K562 (cell line): ENCODE measurements around the gene TTLL9. TPM values are rescaled to one million over a fixed set of nuclear protein-coding genes. Genes with fewer than 3 reads are reported as not detected.

Experiments used
- ATAC-seq: fragments of 200-7000 bp; cut with Tn5 transposase; 3 replicates; pipeline ENCODE4 v1.9.1; 2020; ENCODE audit warnings: moderate library complexity
- BruUV-seq: library from RNA; stranded (reverse); fragments of 400-500 nt; replicated peaks from 2 replicates; lab custom pipeline; 2021; lab: Mats Ljungman, UMichigan
- CTCF ChIA-PET: fragments of 300-600 bp; formaldehyde crosslinking; extraction: SDS; loops from one replicate; lab custom pipeline; 2021; ENCODE audit warnings: low intra/inter-chr PET ratio; lab: Yijun Ruan, JAX
- POLR2A ChIA-PET: fragments of 300-600, 350-650 bp; sonication (Branson Sonifier 250); formaldehyde crosslinking; extraction: SDS; loops from one replicate; lab custom pipeline; 2021; ENCODE audit warnings: antibody characterized with exemption, inconsistent platforms; lab: Yijun Ruan, JAX
- DNase-seq, 4 experiments: peaks; one replicate each; pipeline versions ENCODE4 v3.0.0 to v3.0.0-alpha.2; 2011 to 2018; ENCODE audit warnings: low spot score in 3 of 4, mixed read lengths in 3 of 4; ENCODE audit errors: extremely low read depth in 1 of 4
- FAIRE-seq: peaks from 2 replicates; lab custom pipeline; 2011; peaks lifted over from hg19 to GRCh38; lab: Jason Lieb, UNC
- H2AFZ ChIP-seq: 2 replicates; pipeline ENCODE4 v1.6.0; 2011; ENCODE audit warnings: low read depth, low read length, control low read depth, inconsistent platforms
- H3K27ac ChIP-seq: fragments of 200-600 bp; 3 replicates; pipeline ENCODE4 v1.8.0; 2011; ENCODE audit warnings: low read depth, mild to moderate bottlenecking, control low read depth, inconsistent platforms, low read length, moderate library complexity, mixed read lengths; ENCODE audit errors: extremely low read depth
- H3K27me3 ChIP-seq, 2 experiments: fragments of 300-600 bp in 1 of 2; 2 replicates in 1 of 2; 3 replicates in 1 of 2; pipeline versions ENCODE4 v1.6.0 to v1.8.0; 2011; ENCODE audit warnings: inconsistent platforms in 2 of 2, low read length in 2 of 2, mild to moderate bottlenecking in 1 of 2, mixed read lengths in 1 of 2, moderate library complexity in 1 of 2; ENCODE audit not compliant: control insufficient read depth in 2 of 2, insufficient read depth in 2 of 2
- H3K36me3 ChIP-seq: fragments of 300-600 bp; 3 replicates; pipeline ENCODE4 v1.8.0; 2011; ENCODE audit warnings: mild to moderate bottlenecking, low read length, inconsistent platforms; ENCODE audit not compliant: control insufficient read depth, insufficient read depth
- H3K4me1 ChIP-seq, 2 experiments: fragments of 200-600 bp in 1 of 2; replicated peaks in 1 of 2; 2 replicates in 1 of 2; 3 replicates in 1 of 2; pipeline versions ENCODE4 v1.5.1 to v1.8.0; 2011; ENCODE audit warnings: inconsistent platforms in 2 of 2, low read length in 2 of 2, mild to moderate bottlenecking in 1 of 2, mixed read lengths in 1 of 2, moderate library complexity in 1 of 2; ENCODE audit not compliant: control insufficient read depth in 2 of 2, insufficient read depth in 2 of 2
- H3K4me2 ChIP-seq: 2 replicates; pipeline ENCODE4 v1.6.1; 2011; ENCODE audit warnings: low read length, control low read depth, inconsistent platforms, mixed read lengths; ENCODE audit not compliant: insufficient read depth
- H3K4me3 ChIP-seq: fragments of 200-600 bp; sonication (generic), shearing (Covaris generic); 2 replicates; pipeline ENCODE4 v1.5.1; 2016; ENCODE audit warnings: control low read depth, inconsistent platforms
- H3K79me2 ChIP-seq: fragments of 200-600 bp; 3 replicates; pipeline ENCODE4 v1.8.0; 2011; ENCODE audit warnings: low read length, inconsistent platforms; ENCODE audit not compliant: control insufficient read depth, insufficient read depth
- H3K9ac ChIP-seq, 2 experiments: 2 replicates each; pipeline versions ENCODE4 v1.6.0 to v1.6.1; 2011; ENCODE audit warnings: low read depth in 2 of 2, low read length in 2 of 2, control low read depth in 1 of 2, inconsistent platforms in 1 of 2, mild to moderate bottlenecking in 1 of 2, mixed read lengths in 1 of 2; ENCODE audit not compliant: insufficient read depth in 1 of 2
- H3K9me1 ChIP-seq: one replicate; pipeline ENCODE4 v1.6.0; 2011; ENCODE audit warnings: inconsistent platforms, mild to moderate bottlenecking, low read length, moderate library complexity; ENCODE audit not compliant: control insufficient read depth, insufficient read depth
- H3K9me3 ChIP-seq: replicated peaks from 2 replicates; pipeline ENCODE4 v1.5.1; 2011; ENCODE audit warnings: low read depth, low read length, inconsistent platforms; ENCODE audit not compliant: control insufficient read depth, insufficient read depth
- H4K20me1 ChIP-seq: replicated peaks from 2 replicates; pipeline ENCODE4 v1.6.1; 2011; ENCODE audit warnings: low read length, inconsistent platforms, mixed read lengths; ENCODE audit not compliant: control insufficient read depth, insufficient read depth
- ASH1L ChIP-seq: fragments of 450-650 bp; IDR thresholded peaks from 2 replicates; pipeline ENCODE4 v1.6.1; 2018; ENCODE audit warnings: borderline replicate concordance, mild to moderate bottlenecking, low read depth; ENCODE audit not compliant: partially characterized antibody
- CBX8 ChIP-seq: fragments of 200-600 bp; sonication (generic); IDR thresholded peaks from 2 replicates; pipeline ENCODE4 v1.6.1; 2012; ENCODE audit warnings: borderline replicate concordance, mixed run types, low read depth, mild to moderate bottlenecking, moderate library complexity, mixed read lengths, low read length, control low read depth, inconsistent platforms; ENCODE audit not compliant: poor library complexity, severe bottlenecking; ENCODE audit errors: extremely low read depth
- GABPB2 ChIP-seq: fragments of 250-450 bp; sonication (Bioruptor Pico); conservative IDR thresholded peaks from 2 replicates; pipeline ENCODE4 v1.5.1; 2021; ENCODE audit warnings: mild to moderate bottlenecking
- ZNF76 ChIP-seq: fragments of 250-450 bp; sonication (Bioruptor Pico); IDR thresholded peaks from 2 replicates; pipeline ENCODE4 v1.4.0; 2020; ENCODE audit warnings: mild to moderate bottlenecking, moderate library complexity, borderline replicate concordance
- WGBS: fragments of 100-300 bp; shearing (Covaris generic); methylation state at CpG from one replicate; pipeline ENCODE4 v1.1.6; 2016; ENCODE audit warnings: low coverage, mixed read lengths; ENCODE audit not compliant: insufficient coverage; ENCODE audit errors: missing lambda C conversion rate; 5-methylcytosine and 5-hydroxymethylcytosine counted together
- in situ Hi-C: fragments of 300-500 bp; cut with MboI; formaldehyde crosslinking; loops from 4 replicates; pipeline ENCODE4 v1.15.0; 2018; ENCODE audit warnings: inconsistent platforms, mixed read lengths
- intact Hi-C: fragments of 100-400 bp; cut with micrococcal nuclease; formaldehyde crosslinking; loops from 2 replicates; pipeline ENCODE4 v1.14.2; 2022
- polyA plus RNA-seq, 8 experiments: library from polyadenylated mRNA; depleted of rRNA in 4 of 8; stranded (reverse) in 5 of 8; unstranded in 3 of 8; fragments of >200 nt; fragmentation: Nextera tagmentation in 2 of 8; fragmentation: Illumina TruSeq in 1 of 8; extraction: Ambion mirVana in 2 of 8; extraction: Trizol in 1 of 8; gene quantifications; 2 replicates each; pipeline versions ENCODE4 v1.2.1 to v1.2.3, GENCODE V29; 2011 to 2014; ENCODE audit warnings: inconsistent platforms in 1 of 8, missing spikeins in 1 of 8
- total RNA-seq, 7 experiments: library from RNA; depleted of rRNA in 6 of 7; stranded (reverse); fragments of >200 nt in 6 of 7; fragmentation: Illumina TruSeq in 2 of 7; extraction: Trizol in 2 of 7; gene quantifications; 2 replicates each; pipeline versions ENCODE4 v1.2.1 to v1.2.3, GENCODE V29; 2011 to 2021; ENCODE audit warnings: low replicate concordance in 1 of 7
- TF ChIP-seq, protein P1 (sequence below): sonication (generic); formaldehyde crosslinking; IDR thresholded peaks from 2 replicates; pipeline ENCODE4 v1.8.1; 2022; ENCODE audit warnings: missing genetic modification reagents

The TTLL9 gene
- total and polyA plus RNA-seq, 9 of the 15 experiments (the other 6 are each of a cell fraction or from before 2014, with no cell fraction given): 0.06 to 0.07 TPM; not detected in 7

DNA sequence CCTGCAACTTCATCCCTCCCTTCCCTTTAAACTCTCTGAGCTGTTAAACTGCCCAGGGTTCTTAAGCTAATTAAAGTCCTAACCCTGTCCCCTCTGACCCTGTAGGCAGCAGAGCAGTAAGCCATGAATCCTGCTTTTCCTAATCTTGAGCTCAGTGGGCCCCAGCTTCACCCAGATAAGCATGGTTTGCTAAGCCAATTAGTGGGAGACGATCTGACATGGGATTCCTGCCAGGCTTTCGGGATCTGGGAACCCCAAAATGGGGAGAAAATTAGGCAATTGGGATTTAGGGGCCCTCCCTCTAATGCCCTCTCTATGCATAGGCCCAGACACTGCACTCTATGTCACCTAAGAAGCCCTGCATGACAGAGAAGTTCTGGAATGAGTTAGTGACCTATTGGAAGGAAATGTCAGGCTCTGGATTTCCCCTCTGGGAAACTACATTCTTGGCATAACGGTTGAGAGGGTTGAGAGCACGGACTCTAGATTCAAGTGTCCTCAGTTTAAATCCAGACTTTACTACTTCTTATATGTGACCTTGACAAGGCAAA is 102.1 kb downstream of the TTLL9 start:
- FAIRE-seq (no peak), ATAC-seq (no peak), DNase-seq (no peak)
- TF ChIP-seq CBX8 (no peak), ASH1L (no peak), GABPB2 (no peak), ZNF76 (CRISPR knock-in tag) (no peak)
- TF ChIP-seq, protein P1, sequence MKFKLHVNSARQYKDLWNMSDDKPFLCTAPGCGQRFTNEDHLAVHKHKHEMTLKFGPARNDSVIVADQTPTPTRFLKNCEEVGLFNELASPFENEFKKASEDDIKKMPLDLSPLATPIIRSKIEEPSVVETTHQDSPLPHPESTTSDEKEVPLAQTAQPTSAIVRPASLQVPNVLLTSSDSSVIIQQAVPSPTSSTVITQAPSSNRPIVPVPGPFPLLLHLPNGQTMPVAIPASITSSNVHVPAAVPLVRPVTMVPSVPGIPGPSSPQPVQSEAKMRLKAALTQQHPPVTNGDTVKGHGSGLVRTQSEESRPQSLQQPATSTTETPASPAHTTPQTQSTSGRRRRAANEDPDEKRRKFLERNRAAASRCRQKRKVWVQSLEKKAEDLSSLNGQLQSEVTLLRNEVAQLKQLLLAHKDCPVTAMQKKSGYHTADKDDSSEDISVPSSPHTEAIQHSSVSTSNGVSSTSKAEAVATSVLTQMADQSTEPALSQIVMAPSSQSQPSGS: no peak
- H3K4me1 ChIP-seq: peaks cover 0 to 11% of the 10 kb centered on the region in 2 experiments; a peak in 2 of 5 replicates
- H3K79me2 ChIP-seq: no peaks in the 10 kb centered on the region
- in situ Hi-C loops (no loop called here), intact Hi-C loops (no loop called here)
- CTCF ChIA-PET: no interaction called here
- BruUV-seq: no TSS peak
- H3K9me1 ChIP-seq: no peaks in the 10 kb centered on the region
- no peak overlapping the region for H3K9ac ChIP-seq
- no peaks in the 10 kb centered on the region for H3K36me3 ChIP-seq
- peaks cover 11 to 20% of the 10 kb centered on the region in 2 experiments; a peak in 3 of 5 replicates for H3K27me3 ChIP-seq
- H3K4me3 ChIP-seq: no peak overlapping the region
- no peak overlapping the region for H3K27ac ChIP-seq
- H3K9me3 ChIP-seq: no peaks in the 10 kb centered on the region
- H2AFZ ChIP-seq: no peak overlapping the region
- H4K20me1 ChIP-seq: no peaks in the 10 kb centered on the region; the same call in none of the 2 replicates
- POLR2A ChIA-PET: no interaction called here
- no peak overlapping the region for H3K4me2 ChIP-seq
- WGBS: 0% methylated on average over 4 of the region's 4 CpGs
